HG03175 (cell line): ENCODE results near the gene PTPRO.
"Not testable (repeated sequence)": the region's sequence is repeated elsewhere in the genome, so short reads cannot be mapped to it uniquely, and the experiment has no call there.

Experiments used
- ATAC-seq: cut with Tn5 transposase; IDR thresholded peaks from one replicate; pipeline ENCODE4 v1.9.1; 2021; ENCODE audit warnings: mild to moderate bottlenecking, moderate library complexity; ENCODE audit not compliant: unreplicated experiment

The PTPRO gene

GRCh38 chr12:15599266-15600037, 277.1 kb downstream of the PTPRO start:
- ATAC-seq: no peak

GRCh38 chr12:15600223-15600935, 278.1 kb downstream of the PTPRO start:
- ATAC-seq: no peak

- no peak for ATAC-seq
These were observed 279.0 kb downstream of the PTPRO start for GRCh38 chr12:15601210-15601800.

GRCh38 chr12:15602051-15602672, 279.9 kb downstream of the PTPRO start:
- ATAC-seq: no peak

GRCh38 chr12:15603474-15604085, 281.3 kb downstream of the PTPRO start:
- ATAC-seq: no peak

GRCh38 chr12:15605881-15606590, 283.7 kb downstream of the PTPRO start:
- ATAC-seq: no peak

- ATAC-seq: no peak
These were observed 286.1 kb downstream of the PTPRO start for GRCh38 chr12:15608406-15608805.

- no peak for ATAC-seq
These were observed 286.6 kb downstream of the PTPRO start for GRCh38 chr12:15608941-15609340.

- ATAC-seq: no peak
These were observed 291.7 kb downstream of the PTPRO start for GRCh38 chr12:15613981-15614380.

GRCh38 chr12:15616495-15616894, 294.2 kb downstream of the PTPRO start:
- not testable (repeated sequence) for ATAC-seq

GRCh38 chr12:15620741-15621539, 298.6 kb downstream of the PTPRO start:
- no peak for ATAC-seq

GRCh38 chr12:15625075-15625474, 302.8 kb downstream of the PTPRO start:
- no peak for ATAC-seq

GRCh38 chr12:15627995-15628945, 306.0 kb downstream of the PTPRO start:
- ATAC-seq: no peak

- ATAC-seq: no peak
These were observed 306.8 kb downstream of the PTPRO start for GRCh38 chr12:15629108-15629507.

- no peak for ATAC-seq
These were observed 307.5 kb downstream of the PTPRO start for GRCh38 chr12:15629761-15630160.

GRCh38 chr12:15631007-15631715, 308.9 kb downstream of the PTPRO start:
- no peak for ATAC-seq

- no peak for ATAC-seq
These were observed 310.4 kb downstream of the PTPRO start for GRCh38 chr12:15632708-15633107.

GRCh38 chr12:15633201-15633600, 310.9 kb downstream of the PTPRO start:
- no peak for ATAC-seq
